Peyer's patch (tissue), 4 donors: ENCODE data around the gene NCCRP1. TPM values are rescaled to one million over a fixed set of nuclear protein-coding genes. Genes with fewer than 3 reads are reported as not detected.
"Not testable (repeated sequence)": the region's sequence is repeated elsewhere in the genome, so short reads cannot be mapped to it uniquely, and the experiment has no call there.

ENCODE experiments used
- DNase-seq, 3 donors: peaks; one replicate each; pipeline ENCODE4 v3.0.0-alpha.2; 2017 to 2019
- H3K27ac ChIP-seq, 4 donors: fragments of 200-600 bp; sonication (generic); one replicate each; pipeline ENCODE4 v1.5.1; 2016 to 2019
- H3K27me3 ChIP-seq, 2 donors: fragments of 200-600 bp; sonication (generic); one replicate each; pipeline ENCODE4 v1.5.1; 2019
- H3K36me3 ChIP-seq, 3 donors: fragments of 200-600 bp; sonication (generic); one replicate each; pipeline ENCODE4 v1.5.1; 2016 to 2019
- H3K4me1 ChIP-seq, 4 donors: fragments of 200-600 bp; sonication (generic); one replicate each; pipeline ENCODE4 v1.5.1; 2016 to 2019
- H3K4me3 ChIP-seq, 4 donors: fragments of 200-600 bp; sonication (generic); 1 replicate in 3 of 4; 2 replicates in 1 of 4; pipeline ENCODE4 v1.5.1; 2016 to 2019; ENCODE audit warnings: mild to moderate bottlenecking in 1 of 4
- H3K9me3 ChIP-seq, 4 donors: fragments of 200-600 bp; sonication (generic); one replicate each; pipeline ENCODE4 v1.5.1; 2016 to 2019; ENCODE audit warnings: mild to moderate bottlenecking in 1 of 4
- CTCF ChIP-seq, 6 experiments: fragments of 450-650 bp in 4 of 6; fragments of 200-600 bp in 2 of 6; sonication (generic) in 1 of 6; IDR thresholded peaks; one replicate each; pipeline ENCODE4 v1.5.1; 2017 to 2019; ENCODE audit warnings: antibody characterized with exemption in 6 of 6, mild to moderate bottlenecking in 3 of 6, moderate library complexity in 1 of 6
- POLR2A ChIP-seq, 2 donors: fragments of 450-650 bp; IDR thresholded peaks; one replicate each; pipeline ENCODE4 v1.5.1; 2017; ENCODE audit warnings: antibody characterized with exemption in 2 of 2, mild to moderate bottlenecking in 2 of 2, moderate library complexity in 2 of 2
- total RNA-seq, 4 donors: library from RNA; depleted of rRNA; stranded (reverse); fragments of >200 nt; gene quantifications; one replicate each; pipeline ENCODE4 v1.1.0, GENCODE V29; 2016

NCCRP1 gene
- total RNA-seq, 4 donors from 2014 or later = 1.1 TPM; not detected in 3

DNA sequence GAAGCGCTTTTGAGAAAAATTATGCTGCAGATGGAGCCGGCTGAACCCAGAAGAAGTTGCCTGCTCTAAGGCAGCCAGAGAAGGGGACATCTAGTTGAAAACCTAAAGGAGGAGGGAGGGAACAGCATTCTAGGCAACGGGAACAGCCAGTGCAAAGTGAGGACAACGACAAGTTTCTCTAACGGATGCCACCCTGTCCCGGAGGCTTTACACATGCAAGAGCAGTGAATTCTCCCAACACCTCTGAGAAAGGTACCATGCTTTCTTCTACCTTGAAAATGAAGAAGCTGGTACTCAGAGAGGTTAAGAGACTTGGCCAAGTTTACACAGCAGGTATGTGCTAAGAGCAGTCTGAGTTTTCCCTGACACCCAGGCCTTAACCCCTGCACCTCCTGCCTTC, 42.2 kb downstream of the NCCRP1 start:
- Histone ChIP-seq H3K9me3 (no peaks in the 10 kb centered on the region), H3K27me3 (no peaks in the 10 kb centered on the region), H3K27ac (no peak overlapping the region), H3K4me1 (peaks cover 0 to 7% (median 3%) of the 10 kb centered on the region in 4 donors), H3K4me3 (no peak overlapping the region), H3K36me3 (no peaks in the 10 kb centered on the region)
- no peak for TF ChIP-seq CTCF (IDR thresholded peaks at IDR 0.05)
- TF ChIP-seq POLR2A (IDR thresholded peaks at IDR 0.05) = no peak
- DNase-seq = no peak

GRCh38 chr19:39240421-39240820, 43.7 kb downstream of the NCCRP1 start:
- no peak for TF ChIP-seq POLR2A (IDR thresholded peaks at IDR 0.05)
- no peak for TF ChIP-seq CTCF (IDR thresholded peaks at IDR 0.05)
- Histone ChIP-seq H3K27me3 (no peaks in the 10 kb centered on the region), H3K9me3 (no peaks in the 10 kb centered on the region), H3K27ac (no peak overlapping the region), H3K4me1 (peaks cover 0 to 7% (median 3%) of the 10 kb centered on the region in 4 donors), H3K36me3 (no peaks in the 10 kb centered on the region), H3K4me3 (no peak overlapping the region)
- no peak for DNase-seq

- not testable (repeated sequence) for H3K36me3 ChIP-seq, DNase-seq, H3K27ac ChIP-seq, H3K4me3 ChIP-seq, H3K9me3 ChIP-seq
- Histone ChIP-seq H3K27me3 (peaks cover 0 to 16% of the 10 kb centered on the region in 2 donors), H3K4me1 (peaks cover 0 to 14% (median 0%) of the 10 kb centered on the region in 4 donors)
These were observed 47.0 kb downstream of the NCCRP1 start for GRCh38 chr19:39243741-39244140.

DNA sequence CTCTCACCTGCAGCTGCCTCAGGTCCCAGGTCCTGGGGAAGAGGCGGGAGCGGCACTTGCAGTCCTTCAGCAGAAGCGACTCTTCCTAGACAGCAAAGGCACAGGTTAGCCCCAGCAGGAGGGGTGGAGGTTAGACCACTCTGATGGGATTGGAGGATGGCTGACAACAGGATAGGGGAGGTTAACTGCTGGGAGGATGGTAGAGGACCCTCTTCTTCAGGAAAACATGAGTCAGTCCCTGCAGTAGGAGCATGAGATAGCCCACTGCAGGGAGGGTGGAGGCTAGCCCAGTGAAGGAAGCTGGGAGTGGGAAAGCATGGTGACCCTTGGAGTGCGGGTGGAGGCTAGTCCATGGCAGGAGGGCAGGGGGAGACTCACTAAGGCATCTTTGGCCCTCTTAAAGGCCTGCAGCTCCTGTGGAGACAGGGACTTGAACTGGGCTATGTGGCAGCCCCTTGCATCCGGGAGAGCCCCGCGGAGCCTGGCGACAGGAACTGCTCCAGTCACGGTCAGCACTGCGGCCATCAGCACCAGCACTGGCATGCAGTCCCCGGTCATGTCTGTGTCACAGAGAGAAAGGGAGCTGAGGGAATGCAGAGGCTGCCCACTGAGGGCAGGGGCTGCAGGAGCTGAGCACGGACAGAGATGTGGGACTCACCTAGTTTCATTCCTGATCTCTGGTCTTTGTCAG, 47.8 kb downstream of the NCCRP1 start, which contains the start of gene IFNL3:
Gene IFNL3, minus strand, starts transcription at position 597 of the 691 bp plus-strand sequence. Its CDS starts 39 bp downstream, at position 558.
- DNase-seq, H3K9me3 ChIP-seq, H3K36me3 ChIP-seq, H3K27ac ChIP-seq, H3K4me3 ChIP-seq: not testable (repeated sequence)
- Histone ChIP-seq H3K27me3 (peaks cover 0 to 16% of the 10 kb centered on the region in 2 donors), H3K4me1 (peaks cover 0 to 14% (median 0%) of the 10 kb centered on the region in 4 donors)

DNA sequence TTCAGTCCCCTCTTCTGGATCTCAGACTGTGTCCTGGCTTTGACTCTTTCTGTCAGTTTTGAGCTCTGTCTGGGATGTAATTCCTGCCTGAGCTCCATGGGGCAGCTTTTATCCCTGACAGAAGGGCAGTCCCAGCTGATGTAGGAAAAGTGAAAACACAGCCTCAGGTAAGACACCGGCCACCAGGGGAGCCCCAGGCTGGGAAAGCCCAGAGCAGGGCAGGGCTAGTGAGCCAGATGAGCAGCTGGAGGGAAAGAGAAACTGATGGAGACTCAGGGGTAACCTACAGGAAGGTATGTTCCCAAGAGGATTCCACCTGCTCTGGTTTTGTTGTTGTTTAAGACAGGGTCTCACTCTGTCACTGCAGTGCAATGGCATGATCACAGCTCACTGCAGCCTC, 48.4 kb downstream of the NCCRP1 start:
- H3K9me3 ChIP-seq, H3K36me3 ChIP-seq: not testable (repeated sequence)
- peaks cover 0 to 16% of the 10 kb centered on the region in 2 donors for H3K27me3 ChIP-seq

DNA sequence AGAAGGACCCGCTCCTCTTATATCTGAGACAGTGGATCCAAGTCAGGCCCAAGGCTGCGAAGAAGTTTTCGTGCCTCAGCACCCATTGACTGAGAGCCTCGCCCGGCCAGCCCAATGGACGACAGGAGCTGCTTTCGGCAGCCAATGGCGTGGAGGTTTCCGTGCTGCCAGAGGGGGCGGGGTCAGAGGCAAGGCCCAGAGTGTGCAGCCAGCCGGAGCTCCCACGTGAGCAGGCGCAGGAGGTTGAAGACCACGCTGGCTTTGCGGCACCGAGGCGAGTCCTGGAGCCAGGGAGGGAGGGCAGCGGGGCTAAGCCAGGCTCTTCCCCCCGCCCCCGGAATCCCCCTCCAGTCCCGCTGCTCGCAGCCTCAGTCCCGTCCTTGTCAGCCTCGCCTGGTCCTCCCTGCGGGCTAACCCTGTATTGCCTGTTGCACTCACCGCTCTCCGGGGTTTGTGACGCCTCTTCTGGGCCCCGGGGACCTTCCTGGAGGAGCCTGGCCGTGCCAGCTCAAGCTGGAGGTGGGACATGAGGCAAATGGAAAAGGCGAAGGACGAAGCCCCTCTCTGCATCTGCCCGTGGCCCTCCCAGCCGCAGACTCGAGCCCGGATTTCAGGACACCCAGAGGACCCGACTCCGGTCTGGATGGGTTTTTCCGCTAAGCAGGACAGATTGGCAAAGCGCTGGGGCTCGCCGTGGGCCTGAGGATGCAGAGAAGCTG, 50.3 kb downstream of the NCCRP1 start:
- Histone ChIP-seq H3K4me3 (peak overlapping the region in 3 of 4 donors; percentile 6 to 24 (median 12)), H3K27ac (no peak overlapping the region), H3K36me3 (no peaks in the 10 kb centered on the region), H3K9me3 (no peaks in the 10 kb centered on the region), H3K27me3 (peaks cover 0 to 16% of the 10 kb centered on the region in 2 donors), H3K4me1 (peaks cover 0 to 14% (median 0%) of the 10 kb centered on the region in 4 donors)
- DNase-seq = peak in 2 of 3 donors; percentile 32 to 47
- TF ChIP-seq CTCF (IDR thresholded peaks at IDR 0.05) = no peak
- no peak for TF ChIP-seq POLR2A (IDR thresholded peaks at IDR 0.05)

More for the DNA sequence above, 48.4 kb downstream of the NCCRP1 start:
- not testable (repeated sequence) for H3K27ac ChIP-seq, DNase-seq, H3K4me3 ChIP-seq
- peaks cover 0 to 14% (median 0%) of the 10 kb centered on the region in 4 donors for H3K4me1 ChIP-seq
